Keratinocyte (primary cell): Measurements from ENCODE around the gene HLA-DQA1. TPM values are rescaled to one million over a fixed set of nuclear protein-coding genes. Genes with fewer than 3 reads are reported as not detected.

Experiments used
- DNase-seq: peaks from one replicate; pipeline ENCODE4 v3.0.0-alpha.2; 2011; ENCODE audit warnings: low read depth, missing footprints, low spot score
- FAIRE-seq: peaks from 2 replicates; lab custom pipeline; 2011; peaks lifted over from hg19 to GRCh38; lab: Jason Lieb, UNC
- H2AFZ ChIP-seq: 2 replicates; pipeline ENCODE4 v1.6.0; 2012; ENCODE audit warnings: low read length, control low read depth, inconsistent platforms; ENCODE audit not compliant: control insufficient read depth
- H3K27ac ChIP-seq: 2 replicates; pipeline ENCODE4 v1.5.1; 2011; ENCODE audit warnings: low read length; ENCODE audit not compliant: control insufficient read depth, insufficient read depth
- H3K27me3 ChIP-seq: 3 replicates; pipeline ENCODE4 v1.6.0; 2011; ENCODE audit warnings: low read length; ENCODE audit not compliant: control insufficient read depth, insufficient read depth; ENCODE audit errors: extremely low read depth
- H3K36me3 ChIP-seq, 2 experiments: 2 replicates in 1 of 2; 3 replicates in 1 of 2; pipeline ENCODE4 v1.5.1; 2011; ENCODE audit warnings: low read length in 2 of 2, mild to moderate bottlenecking in 1 of 2; ENCODE audit not compliant: control insufficient read depth in 2 of 2, insufficient read depth in 2 of 2; ENCODE audit errors: extremely low read depth in 1 of 2
- H3K4me1 ChIP-seq: 3 replicates; pipeline ENCODE4 v1.5.1; 2011; ENCODE audit warnings: low read length; ENCODE audit not compliant: control insufficient read depth, insufficient read depth; ENCODE audit errors: extremely low read depth
- H3K4me2 ChIP-seq: 3 replicates; pipeline ENCODE4 v1.6.0; 2011; ENCODE audit warnings: low read depth, low read length; ENCODE audit not compliant: control insufficient read depth, insufficient read depth; ENCODE audit errors: extremely low read depth
- H3K4me3 ChIP-seq, 3 experiments: fragments of 200-600 bp in 1 of 3; sonication (generic) in 1 of 3; 2 replicates in 2 of 3; 3 replicates in 1 of 3; pipeline ENCODE4 v1.5.1; 2011 to 2016; ENCODE audit warnings: low read length in 3 of 3, mild to moderate bottlenecking in 3 of 3, control low read depth in 2 of 3, inconsistent platforms in 1 of 3, low read depth in 1 of 3, mixed read lengths in 1 of 3, mixed run types in 1 of 3, moderate library complexity in 1 of 3; ENCODE audit not compliant: control insufficient read depth in 2 of 3, insufficient read depth in 2 of 3; ENCODE audit errors: extremely low read depth in 1 of 3
- H3K79me2 ChIP-seq: 2 replicates; pipeline ENCODE4 v1.6.0; 2012; ENCODE audit warnings: low read length; ENCODE audit not compliant: control insufficient read depth, insufficient read depth
- H3K9ac ChIP-seq: 3 replicates; pipeline ENCODE4 v1.6.0; 2011; ENCODE audit warnings: low read length; ENCODE audit not compliant: control insufficient read depth, insufficient read depth; ENCODE audit errors: extremely low read depth
- H3K9me1 ChIP-seq: 3 replicates; pipeline ENCODE4 v1.6.0; 2011; ENCODE audit warnings: low read length; ENCODE audit not compliant: control insufficient read depth, insufficient read depth; ENCODE audit errors: extremely low read depth
- H3K9me3 ChIP-seq: 2 replicates; pipeline ENCODE4 v1.5.1; 2012; ENCODE audit warnings: low read depth, low read length; ENCODE audit not compliant: control insufficient read depth
- H4K20me1 ChIP-seq: 3 replicates; pipeline ENCODE4 v1.6.0; 2011; ENCODE audit warnings: low read length; ENCODE audit not compliant: control insufficient read depth, insufficient read depth; ENCODE audit errors: extremely low read depth
- CTCF ChIP-seq, 3 experiments: IDR thresholded peaks in 1 of 3; conservative IDR thresholded peaks in 1 of 3; optimal IDR thresholded peaks in 1 of 3; 2 replicates in 2 of 3; 3 replicates in 1 of 3; pipeline versions ENCODE3 to v1.5.1; 2011; ENCODE audit warnings: low read length in 3 of 3, mild to moderate bottlenecking in 3 of 3, moderate library complexity in 2 of 3, control low read depth in 1 of 3, inconsistent platforms in 1 of 3; ENCODE audit not compliant: insufficient read depth in 2 of 3; ENCODE audit errors: extremely low read depth in 1 of 3
- EZH2 ChIP-seq: IDR thresholded peaks from one replicate; pipeline ENCODE4 v1.6.1; 2012; ENCODE audit warnings: inconsistent platforms, mild to moderate bottlenecking, low read length, moderate library complexity
- dilution Hi-C: fragments of 300-500 bp; cut with MboI; formaldehyde crosslinking; loops from one replicate; pipeline ENCODE4 v1.7.0; 2020; ENCODE audit warnings: low sequenced_read_pairs; ENCODE audit not compliant: extremely low pct_ligation_motif_present
- polyA plus RNA-seq, 5 experiments: library from polyadenylated mRNA; depleted of rRNA in 3 of 5; stranded (reverse) in 3 of 5; stranded (forward) in 1 of 5; unstranded in 1 of 5; fragments of >200 nt; gene quantifications; 1 replicate in 1 of 5; 2 replicates in 3 of 5; 3 replicates in 1 of 5; pipeline versions ENCODE4 v1.2.1 to v1.2.3, GENCODE V29; 2011 to 2012; ENCODE audit warnings: missing spikeins in 2 of 5, low read depth in 1 of 5, low replicate concordance in 1 of 5

Gene HLA-DQA1
- polyA plus RNA-seq, 1 donor (not counting 4 experiments of a cell fraction or from before 2014, with no cell fraction given): not detected

- Histone ChIP-seq H3K4me3 (no peak overlapping the region), H3K79me2 (no peaks in the 10 kb centered on the region), H2AFZ (no peak overlapping the region), H3K27ac (no peak overlapping the region), H3K9me3 (no peaks in the 10 kb centered on the region), H3K4me1 (no peaks in the 10 kb centered on the region), H3K36me3 (peaks cover 0 to 4% of the 10 kb centered on the region in 2 experiments), H4K20me1 (no peaks in the 10 kb centered on the region), H3K9me1 (no peaks in the 10 kb centered on the region), H3K9ac (no peak overlapping the region), H3K4me2 (no peak overlapping the region), H3K27me3 (no peaks in the 10 kb centered on the region)
- dilution Hi-C loops: no loop called here
- FAIRE-seq (no peak), DNase-seq (no peak)
- TF ChIP-seq EZH2 (no peak), CTCF (optimal IDR thresholded peaks at IDR 0.05 in 1 of 3, IDR thresholded peaks at IDR 0.05 in 1 of 3, conservative IDR thresholded peaks at IDR 0.05 in 1 of 3; ENCODE audit: extremely low read depth in 1 of 3, insufficient read depth in 2 of 3, low read length in 3 of 3) (no peak)
Observed at GRCh38 chr6:32658268-32658897, 21.2 kb downstream of the HLA-DQA1 start.

GRCh38 chr6:32659856-32660595 is 22.8 kb downstream of the HLA-DQA1 start:
- Histone ChIP-seq H3K4me2 (no peak overlapping the region), H3K79me2 (no peaks in the 10 kb centered on the region), H3K9ac (no peak overlapping the region), H3K27me3 (no peaks in the 10 kb centered on the region), H4K20me1 (no peaks in the 10 kb centered on the region), H3K36me3 (peaks cover 0 to 4% of the 10 kb centered on the region in 2 experiments), H3K4me1 (no peaks in the 10 kb centered on the region), H3K27ac (no peak overlapping the region), H3K9me1 (no peaks in the 10 kb centered on the region), H3K4me3 (no peak overlapping the region), H2AFZ (no peak overlapping the region), H3K9me3 (no peaks in the 10 kb centered on the region)
- dilution Hi-C loops: no loop called here
- no peak for FAIRE-seq
- no peak for DNase-seq
- TF ChIP-seq CTCF (optimal IDR thresholded peaks at IDR 0.05 in 1 of 3, IDR thresholded peaks at IDR 0.05 in 1 of 3, conservative IDR thresholded peaks at IDR 0.05 in 1 of 3; ENCODE audit: extremely low read depth in 1 of 3, insufficient read depth in 2 of 3, low read length in 3 of 3): no peak
- TF ChIP-seq EZH2: no peak
